Esophagus muscularis mucosa (tissue), 3 donors: Measurements from ENCODE around the gene XRN2.
"Not testable (repeated sequence)": the region's sequence is repeated elsewhere in the genome, so short reads cannot be mapped to it uniquely, and the experiment has no call there.

Experiments
- POLR2AphosphoS5 ChIP-seq, 2 donors: sonication (generic); formaldehyde crosslinking; IDR thresholded peaks; one replicate each; pipeline ENCODE4 v1.6.1; 2017; ENCODE audit warnings: antibody characterized with exemption in 2 of 2
- TF ChIP-seq, protein P1 (sequence below), 3 experiments: fragments of 200-600 bp in 2 of 3; fragments of 450-650 bp in 1 of 3; sonication (generic) in 2 of 3; IDR thresholded peaks; one replicate each; pipeline ENCODE4 v1.5.1; 2017 to 2019; ENCODE audit warnings: antibody characterized with exemption in 3 of 3, mild to moderate bottlenecking in 2 of 3, moderate library complexity in 1 of 3

DNA sequence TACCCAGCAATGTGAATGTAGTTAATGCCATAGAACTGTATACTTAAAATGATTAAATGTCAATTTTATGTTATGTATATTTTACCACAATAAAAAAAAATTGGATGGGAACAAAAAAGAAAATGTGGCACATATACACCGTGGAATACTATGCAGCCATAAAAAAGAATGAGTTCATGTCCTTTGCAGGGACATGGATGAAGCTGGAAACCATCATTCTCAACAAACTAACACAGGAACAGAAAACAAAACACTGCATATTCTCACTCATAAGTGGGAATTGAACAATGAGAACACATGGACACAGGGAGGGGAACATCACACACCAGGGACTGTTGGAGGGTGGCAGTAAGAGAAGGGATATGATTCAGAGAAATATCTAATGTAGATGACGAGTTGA, 116.0 kb downstream of the XRN2 start:
- TF ChIP-seq, protein P1, sequence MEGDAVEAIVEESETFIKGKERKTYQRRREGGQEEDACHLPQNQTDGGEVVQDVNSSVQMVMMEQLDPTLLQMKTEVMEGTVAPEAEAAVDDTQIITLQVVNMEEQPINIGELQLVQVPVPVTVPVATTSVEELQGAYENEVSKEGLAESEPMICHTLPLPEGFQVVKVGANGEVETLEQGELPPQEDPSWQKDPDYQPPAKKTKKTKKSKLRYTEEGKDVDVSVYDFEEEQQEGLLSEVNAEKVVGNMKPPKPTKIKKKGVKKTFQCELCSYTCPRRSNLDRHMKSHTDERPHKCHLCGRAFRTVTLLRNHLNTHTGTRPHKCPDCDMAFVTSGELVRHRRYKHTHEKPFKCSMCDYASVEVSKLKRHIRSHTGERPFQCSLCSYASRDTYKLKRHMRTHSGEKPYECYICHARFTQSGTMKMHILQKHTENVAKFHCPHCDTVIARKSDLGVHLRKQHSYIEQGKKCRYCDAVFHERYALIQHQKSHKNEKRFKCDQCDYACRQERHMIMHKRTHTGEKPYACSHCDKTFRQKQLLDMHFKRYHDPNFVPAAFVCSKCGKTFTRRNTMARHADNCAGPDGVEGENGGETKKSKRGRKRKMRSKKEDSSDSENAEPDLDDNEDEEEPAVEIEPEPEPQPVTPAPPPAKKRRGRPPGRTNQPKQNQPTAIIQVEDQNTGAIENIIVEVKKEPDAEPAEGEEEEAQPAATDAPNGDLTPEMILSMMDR (IDR thresholded peaks at IDR 0.05) = not testable (repeated sequence)
- TF ChIP-seq POLR2AphosphoS5 (IDR thresholded peaks at IDR 0.05) = not testable (repeated sequence)
